ENCODE results near the gene SORBS2.

- TF ChIP-seq CTCF (IDR thresholded peaks at IDR 0.05) (no peak), POLR2AphosphoS5 (IDR thresholded peaks at IDR 0.05; ENCODE audit: insufficient read depth in 1 of 2, low read depth in 1 of 2) (no peak), POLR2A (IDR thresholded peaks at IDR 0.05) (no peak)
These were observed 109.8 kb downstream of the SORBS2 start for GRCh38 chr4:185702147-185702663.
